ENCODE data around the gene FUT1.

- no peak for TF ChIP-seq GATA2 (IDR thresholded peaks at IDR 0.05; ENCODE audit: low read depth, low read length)
- TF ChIP-seq GATA3 (IDR thresholded peaks at IDR 0.05; ENCODE audit: low read depth, low read length): no peak
Measured at GRCh38 chr19:48784527-48784926, 32.1 kb upstream of the FUT1 start.

Data from SH-SY5Y (cell line).